ENCODE data around the gene LRRC4.
A peak's percentile ranks its signal among the peaks of the same experiment; 100 is the strongest.

Gene LRRC4

GRCh38 chr7:128027485-128027980, 3.7 kb downstream of the LRRC4 start:
- CTCF ChIA-PET = interaction anchor here (0.6 to 0.7 kb wide), 2 partner anchors 7 to 20 kb away, joined by 3 read pairs; no protein-coding TSS in a partner anchor
- TF ChIP-seq, protein P1, sequence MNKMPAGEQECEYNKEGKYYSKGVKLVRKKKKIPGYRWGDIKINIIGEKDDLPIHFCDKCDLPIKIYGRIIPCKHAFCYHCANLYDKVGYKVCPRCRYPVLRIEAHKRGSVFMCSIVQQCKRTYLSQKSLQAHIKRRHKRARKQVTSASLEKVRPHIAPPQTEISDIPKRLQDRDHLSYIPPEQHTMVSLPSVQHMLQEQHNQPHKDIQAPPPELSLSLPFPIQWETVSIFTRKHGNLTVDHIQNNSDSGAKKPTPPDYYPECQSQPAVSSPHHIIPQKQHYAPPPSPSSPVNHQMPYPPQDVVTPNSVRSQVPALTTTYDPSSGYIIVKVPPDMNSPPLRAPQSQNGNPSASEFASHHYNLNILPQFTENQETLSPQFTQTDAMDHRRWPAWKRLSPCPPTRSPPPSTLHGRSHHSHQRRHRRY (tag by site-specific recombination; IDR thresholded peaks at IDR 0.05) = no peak
- TF ChIP-seq ZNF26 (tag by site-specific recombination; IDR thresholded peaks at IDR 0.05) (no peak), AEBP2 (tag by site-specific recombination; IDR thresholded peaks at IDR 0.05; ENCODE audit: borderline replicate concordance) (no peak), GLIS2 (tag by site-specific recombination; IDR thresholded peaks at IDR 0.05) (no peak), ZNF155 (tag by site-specific recombination; IDR thresholded peaks at IDR 0.05) (no peak), WT1 (tag by site-specific recombination; IDR thresholded peaks at IDR 0.05) (0 out of 2 replicates have a peak, but pooled peaks have one; percentile 27), ZNF202 (tag by site-specific recombination; IDR thresholded peaks at IDR 0.05; ENCODE audit: borderline replicate concordance) (no peak), ZNF747 (tag by site-specific recombination; IDR thresholded peaks at IDR 0.05) (no peak), SCRT2 (tag by site-specific recombination; IDR thresholded peaks at IDR 0.05) (peak; percentile 94), RBAK (tag by site-specific recombination; IDR thresholded peaks at IDR 0.05) (no peak), SCRT1 (tag by site-specific recombination; IDR thresholded peaks at IDR 0.05; ENCODE audit: borderline replicate concordance) (peak; percentile 77), ZIC2 (tag by site-specific recombination; IDR thresholded peaks at IDR 0.05) (peak; percentile 70), ZNF157 (tag by site-specific recombination; IDR thresholded peaks at IDR 0.05) (no peak), ZNF433 (tag by site-specific recombination; IDR thresholded peaks at IDR 0.05; ENCODE audit: low read depth) (no peak), ZNF239 (tag by site-specific recombination; IDR thresholded peaks at IDR 0.05) (no peak), KLF1 (tag by site-specific recombination; IDR thresholded peaks at IDR 0.05) (no peak), ZNF394 (tag by site-specific recombination; IDR thresholded peaks at IDR 0.05; ENCODE audit: borderline replicate concordance) (no peak), ZBTB1 (tag by site-specific recombination; IDR thresholded peaks at IDR 0.05) (no peak), ZBTB7A (tag by site-specific recombination; IDR thresholded peaks at IDR 0.05; ENCODE audit: low read depth) (no peak), ZNF513 (tag by site-specific recombination; IDR thresholded peaks at IDR 0.05) (no peak), HOXC10 (CRISPR knock-in tag; IDR thresholded peaks at IDR 0.05) (no peak), ZNF114 (tag by site-specific recombination; IDR thresholded peaks at IDR 0.05) (no peak)
- TF ChIP-seq, protein P2, sequence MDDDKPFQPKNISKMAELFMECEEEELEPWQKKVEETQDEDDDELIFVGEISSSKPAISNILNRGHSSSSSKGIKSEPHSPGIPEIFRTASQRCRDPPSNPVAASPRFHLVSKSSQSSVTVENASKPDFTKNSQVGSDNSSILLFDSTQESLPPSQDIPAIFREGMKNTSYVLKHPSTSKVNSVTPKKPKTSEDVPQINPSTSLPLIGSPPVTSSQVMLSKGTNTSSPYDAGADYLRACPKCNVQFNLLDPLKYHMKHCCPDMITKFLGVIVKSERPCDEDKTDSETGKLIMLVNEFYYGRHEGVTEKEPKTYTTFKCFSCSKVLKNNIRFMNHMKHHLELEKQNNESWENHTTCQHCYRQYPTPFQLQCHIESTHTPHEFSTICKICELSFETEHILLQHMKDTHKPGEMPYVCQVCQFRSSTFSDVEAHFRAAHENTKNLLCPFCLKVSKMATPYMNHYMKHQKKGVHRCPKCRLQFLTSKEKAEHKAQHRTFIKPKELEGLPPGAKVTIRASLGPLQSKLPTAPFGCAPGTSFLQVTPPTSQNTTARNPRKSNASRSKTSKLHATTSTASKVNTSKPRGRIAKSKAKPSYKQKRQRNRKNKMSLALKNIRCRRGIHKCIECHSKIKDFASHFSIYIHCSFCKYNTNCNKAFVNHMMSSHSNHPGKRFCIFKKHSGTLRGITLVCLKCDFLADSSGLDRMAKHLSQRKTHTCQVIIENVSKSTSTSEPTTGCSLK (tag by site-specific recombination; IDR thresholded peaks at IDR 0.05) = no peak
- TF ChIP-seq, protein P3, sequence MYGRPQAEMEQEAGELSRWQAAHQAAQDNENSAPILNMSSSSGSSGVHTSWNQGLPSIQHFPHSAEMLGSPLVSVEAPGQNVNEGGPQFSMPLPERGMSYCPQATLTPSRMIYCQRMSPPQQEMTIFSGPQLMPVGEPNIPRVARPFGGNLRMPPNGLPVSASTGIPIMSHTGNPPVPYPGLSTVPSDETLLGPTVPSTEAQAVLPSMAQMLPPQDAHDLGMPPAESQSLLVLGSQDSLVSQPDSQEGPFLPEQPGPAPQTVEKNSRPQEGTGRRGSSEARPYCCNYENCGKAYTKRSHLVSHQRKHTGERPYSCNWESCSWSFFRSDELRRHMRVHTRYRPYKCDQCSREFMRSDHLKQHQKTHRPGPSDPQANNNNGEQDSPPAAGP (tag by site-specific recombination; IDR thresholded peaks at IDR 0.05) = peak; percentile 57; the same call in 1 of the 2 replicates
- TF ChIP-seq, protein P4, sequence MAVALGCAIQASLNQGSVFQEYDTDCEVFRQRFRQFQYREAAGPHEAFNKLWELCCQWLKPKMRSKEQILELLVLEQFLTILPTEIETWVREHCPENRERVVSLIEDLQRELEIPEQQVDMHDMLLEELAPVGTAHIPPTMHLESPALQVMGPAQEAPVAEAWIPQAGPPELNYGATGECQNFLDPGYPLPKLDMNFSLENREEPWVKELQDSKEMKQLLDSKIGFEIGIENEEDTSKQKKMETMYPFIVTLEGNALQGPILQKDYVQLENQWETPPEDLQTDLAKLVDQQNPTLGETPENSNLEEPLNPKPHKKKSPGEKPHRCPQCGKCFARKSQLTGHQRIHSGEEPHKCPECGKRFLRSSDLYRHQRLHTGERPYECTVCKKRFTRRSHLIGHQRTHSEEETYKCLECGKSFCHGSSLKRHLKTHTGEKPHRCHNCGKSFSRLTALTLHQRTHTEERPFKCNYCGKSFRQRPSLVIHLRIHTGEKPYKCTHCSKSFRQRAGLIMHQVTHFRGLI (tag by site-specific recombination; IDR thresholded peaks at IDR 0.05) = peak; percentile 85
- POLR2A ChIA-PET = no interaction called here
- Histone ChIP-seq H3K4me3 (ENCODE audit: low read depth, low read length) (no peak overlapping the region), H3K9me3 (ENCODE audit: control insufficient read depth, insufficient read depth, low read depth, low read length) (no peaks in the 10 kb centered on the region), H3K27ac (ENCODE audit: extremely low read depth, low read depth, low read length) (no peak overlapping the region), H3K36me3 (ENCODE audit: control insufficient read depth in 2 of 2, insufficient read depth in 1 of 2, low read length in 2 of 2) (peaks cover 0 to 11% of the 10 kb centered on the region in 2 experiments; a peak in 1 of 3 replicates), H3K4me1 (ENCODE audit: control insufficient read depth, insufficient read depth, low read length) (no peaks in the 10 kb centered on the region; the same call in none of the 2 replicates)

Data from HEK293 (cell line).